ENCODE measurements around the gene OAS2. TPM values are rescaled to one million over a fixed set of nuclear protein-coding genes. Genes with fewer than 3 reads are reported as not detected.

OAS2 gene
- total RNA-seq, 1 donor from 2014 or later, result 0.41 TPM

- no peaks in the 10 kb centered on the region for H3K9me3 Mint-ChIP-seq (ENCODE audit: unreplicated experiment)
- no peak for DNase-seq (ENCODE audit: low spot score)
- no peak overlapping the region for H3K27ac Mint-ChIP-seq (ENCODE audit: unreplicated experiment)
- no peaks in the 10 kb centered on the region for H3K36me3 Mint-ChIP-seq (ENCODE audit: low read depth, unreplicated experiment)
- TF ChIP-seq CTCF (IDR thresholded peaks at IDR 0.05; ENCODE audit: unreplicated experiment), result no peak
- peaks cover 2% of the 10 kb centered on the region for H3K4me1 Mint-ChIP-seq (ENCODE audit: unreplicated experiment)
- no peak overlapping the region for H3K4me3 Mint-ChIP-seq (ENCODE audit: unreplicated experiment)
- H3K27me3 Mint-ChIP-seq (ENCODE audit: unreplicated experiment), result no peaks in the 10 kb centered on the region
Observed at GRCh38 chr12:112933129-112933505, 45.2 kb upstream of the OAS2 start.

- TF ChIP-seq CTCF (IDR thresholded peaks at IDR 0.05; ENCODE audit: unreplicated experiment), result no peak
- peaks cover 15% of the 10 kb centered on the region for H3K4me1 Mint-ChIP-seq (ENCODE audit: unreplicated experiment)
- no peak overlapping the region for H3K27ac Mint-ChIP-seq (ENCODE audit: unreplicated experiment)
- H3K36me3 Mint-ChIP-seq (ENCODE audit: low read depth, unreplicated experiment), result no peaks in the 10 kb centered on the region
- DNase-seq (ENCODE audit: low spot score), result no peak
- H3K4me3 Mint-ChIP-seq (ENCODE audit: unreplicated experiment), result no peak overlapping the region
- no peaks in the 10 kb centered on the region for H3K9me3 Mint-ChIP-seq (ENCODE audit: unreplicated experiment)
- peaks cover 2% of the 10 kb centered on the region for H3K27me3 Mint-ChIP-seq (ENCODE audit: unreplicated experiment)
Observed at GRCh38 chr12:112936264-112936663, 42.1 kb upstream of the OAS2 start.

GRCh38 chr12:112936927-112937326 is 41.4 kb upstream of the OAS2 start:
- peaks cover 2% of the 10 kb centered on the region for H3K27me3 Mint-ChIP-seq (ENCODE audit: unreplicated experiment)
- TF ChIP-seq CTCF (IDR thresholded peaks at IDR 0.05; ENCODE audit: unreplicated experiment), result no peak
- no peaks in the 10 kb centered on the region for H3K36me3 Mint-ChIP-seq (ENCODE audit: low read depth, unreplicated experiment)
- H3K4me1 Mint-ChIP-seq (ENCODE audit: unreplicated experiment), result peaks cover 15% of the 10 kb centered on the region
- no peak overlapping the region for H3K27ac Mint-ChIP-seq (ENCODE audit: unreplicated experiment)
- no peak for DNase-seq (ENCODE audit: low spot score)
- no peaks in the 10 kb centered on the region for H3K9me3 Mint-ChIP-seq (ENCODE audit: unreplicated experiment)
- H3K4me3 Mint-ChIP-seq (ENCODE audit: unreplicated experiment), result no peak overlapping the region

GRCh38 chr12:112937741-112938719 is 40.3 kb upstream of the OAS2 start, which contains the start of gene OAS3:
TSS of gene OAS3 (plus strand) at chr12:112938474. CDS start at chr12:112938531, 57 bp downstream.
- no peaks in the 10 kb centered on the region for H3K9me3 Mint-ChIP-seq (ENCODE audit: unreplicated experiment)
- peak within 1 kb of the TSS; percentile 92 for H3K4me3 Mint-ChIP-seq (ENCODE audit: unreplicated experiment)
- no peak within 1 kb of the TSS for H3K27ac Mint-ChIP-seq (ENCODE audit: unreplicated experiment)
- peaks cover 15% of the 10 kb centered on the region for H3K4me1 Mint-ChIP-seq (ENCODE audit: unreplicated experiment)
- H3K27me3 Mint-ChIP-seq (ENCODE audit: unreplicated experiment), result peaks cover 2% of the 10 kb centered on the region
- no peak for TF ChIP-seq CTCF (IDR thresholded peaks at IDR 0.05; ENCODE audit: unreplicated experiment)
- H3K36me3 Mint-ChIP-seq (ENCODE audit: low read depth, unreplicated experiment), result no peaks in the 10 kb centered on the region
- DNase-seq (ENCODE audit: low spot score), result peak; percentile 26

- Mint-ChIP-seq H3K4me1 (ENCODE audit: unreplicated experiment) (peaks cover 15% of the 10 kb centered on the region), H3K27ac (ENCODE audit: unreplicated experiment) (no peak overlapping the region), H3K9me3 (ENCODE audit: unreplicated experiment) (no peaks in the 10 kb centered on the region), H3K4me3 (ENCODE audit: unreplicated experiment) (peak overlapping the region; percentile 79), H3K36me3 (ENCODE audit: low read depth, unreplicated experiment) (no peaks in the 10 kb centered on the region), H3K27me3 (ENCODE audit: unreplicated experiment) (peaks cover 2% of the 10 kb centered on the region)
- TF ChIP-seq CTCF (IDR thresholded peaks at IDR 0.05; ENCODE audit: unreplicated experiment), result no peak
- DNase-seq (ENCODE audit: low spot score), result no peak
Observed at GRCh38 chr12:112938751-112939150, 39.6 kb upstream of the OAS2 start.

Data from endothelial cell (in vitro differentiated cells).